ENCODE measurements around the gene CDKN1C.

DNA sequence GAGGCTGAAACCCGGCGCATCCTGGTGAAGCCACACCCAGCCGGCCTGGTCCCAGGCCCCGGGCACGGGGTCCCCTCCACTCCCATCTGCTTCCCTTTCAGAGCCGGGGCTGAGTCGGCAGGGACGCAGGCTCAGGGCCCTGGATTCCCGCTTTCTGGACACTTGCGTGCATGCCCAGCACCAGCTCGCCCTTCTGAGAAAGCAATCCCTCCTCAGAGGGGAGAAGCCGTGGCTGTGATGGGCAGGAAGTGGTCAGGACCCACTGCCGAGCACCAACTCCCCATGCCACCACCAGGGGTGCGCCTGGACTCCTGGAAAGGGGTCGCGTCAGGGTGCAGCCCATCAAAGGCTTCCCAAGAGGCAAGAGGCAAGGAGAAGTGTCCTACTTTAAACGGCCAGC, 15.1 kb downstream of the CDKN1C start:
- TF ChIP-seq, protein P1, sequence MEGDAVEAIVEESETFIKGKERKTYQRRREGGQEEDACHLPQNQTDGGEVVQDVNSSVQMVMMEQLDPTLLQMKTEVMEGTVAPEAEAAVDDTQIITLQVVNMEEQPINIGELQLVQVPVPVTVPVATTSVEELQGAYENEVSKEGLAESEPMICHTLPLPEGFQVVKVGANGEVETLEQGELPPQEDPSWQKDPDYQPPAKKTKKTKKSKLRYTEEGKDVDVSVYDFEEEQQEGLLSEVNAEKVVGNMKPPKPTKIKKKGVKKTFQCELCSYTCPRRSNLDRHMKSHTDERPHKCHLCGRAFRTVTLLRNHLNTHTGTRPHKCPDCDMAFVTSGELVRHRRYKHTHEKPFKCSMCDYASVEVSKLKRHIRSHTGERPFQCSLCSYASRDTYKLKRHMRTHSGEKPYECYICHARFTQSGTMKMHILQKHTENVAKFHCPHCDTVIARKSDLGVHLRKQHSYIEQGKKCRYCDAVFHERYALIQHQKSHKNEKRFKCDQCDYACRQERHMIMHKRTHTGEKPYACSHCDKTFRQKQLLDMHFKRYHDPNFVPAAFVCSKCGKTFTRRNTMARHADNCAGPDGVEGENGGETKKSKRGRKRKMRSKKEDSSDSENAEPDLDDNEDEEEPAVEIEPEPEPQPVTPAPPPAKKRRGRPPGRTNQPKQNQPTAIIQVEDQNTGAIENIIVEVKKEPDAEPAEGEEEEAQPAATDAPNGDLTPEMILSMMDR (IDR thresholded peaks at IDR 0.05; ENCODE audit: low read length): no peak
- TF ChIP-seq EZH2phosphoT487 (IDR thresholded peaks at IDR 0.05; ENCODE audit: low read length): no peak

Data from MM.1S (cell line).